Measurements from ENCODE around the gene AHNAK.

Gene AHNAK

GRCh38 chr11:62439785-62440602 lies 106.6 kb downstream of the AHNAK start:
- DNase-seq (ENCODE audit: low read depth in 1 of 2, low spot score in 1 of 2) = no peak

- no peak for DNase-seq (ENCODE audit: low read depth in 1 of 2, low spot score in 1 of 2)
Measured at GRCh38 chr11:62438641-62439040, 108.0 kb downstream of the AHNAK start.

GRCh38 chr11:62437616-62438015 lies 109.0 kb downstream of the AHNAK start:
- no peak for DNase-seq (ENCODE audit: low read depth in 1 of 2, low spot score in 1 of 2)

- no peak for DNase-seq (ENCODE audit: low read depth in 1 of 2, low spot score in 1 of 2)
Measured at GRCh38 chr11:62435846-62436660, 110.6 kb downstream of the AHNAK start.

GRCh38 chr11:62433904-62434276 lies 112.7 kb downstream of the AHNAK start:
- no peak for DNase-seq (ENCODE audit: low read depth in 1 of 2, low spot score in 1 of 2)

- DNase-seq (ENCODE audit: low read depth in 1 of 2, low spot score in 1 of 2) = no peak
Measured at GRCh38 chr11:62433141-62433903, 113.3 kb downstream of the AHNAK start.

- DNase-seq (ENCODE audit: low read depth in 1 of 2, low spot score in 1 of 2) = no peak
Measured at GRCh38 chr11:62432695-62433094, 113.9 kb downstream of the AHNAK start.

- DNase-seq (ENCODE audit: low read depth in 1 of 2, low spot score in 1 of 2) = no peak
Measured at GRCh38 chr11:62431171-62431901, 115.3 kb downstream of the AHNAK start.

GRCh38 chr11:62430425-62430824 lies 116.2 kb downstream of the AHNAK start:
- no peak for DNase-seq (ENCODE audit: low read depth in 1 of 2, low spot score in 1 of 2)

- DNase-seq (ENCODE audit: low read depth in 1 of 2, low spot score in 1 of 2) = no peak
Measured at GRCh38 chr11:62428871-62429560, 117.6 kb downstream of the AHNAK start.

GRCh38 chr11:62427630-62428233 lies 118.9 kb downstream of the AHNAK start:
- no peak for DNase-seq (ENCODE audit: low read depth in 1 of 2, low spot score in 1 of 2)

GRCh38 chr11:62423012-62423411 lies 123.6 kb downstream of the AHNAK start:
- DNase-seq (ENCODE audit: low read depth in 1 of 2, low spot score in 1 of 2) = no peak

- no peak for DNase-seq (ENCODE audit: low read depth in 1 of 2, low spot score in 1 of 2)
Measured at GRCh38 chr11:62421996-62422395, 124.6 kb downstream of the AHNAK start.

- no peak for DNase-seq (ENCODE audit: low read depth in 1 of 2, low spot score in 1 of 2)
Measured at GRCh38 chr11:62420882-62421281, 125.7 kb downstream of the AHNAK start.

- DNase-seq (ENCODE audit: low read depth in 1 of 2, low spot score in 1 of 2) = no peak
Measured at GRCh38 chr11:62419943-62420342, 126.7 kb downstream of the AHNAK start.

GRCh38 chr11:62419314-62419929 lies 127.2 kb downstream of the AHNAK start:
- DNase-seq (ENCODE audit: low read depth in 1 of 2, low spot score in 1 of 2) = no peak

- DNase-seq (ENCODE audit: low read depth in 1 of 2, low spot score in 1 of 2) = no peak
Measured at GRCh38 chr11:62418733-62419132, 127.9 kb downstream of the AHNAK start, which contains the start of gene SCGB1A1. TSS of gene SCGB1A1 (plus strand) at chr11:62419033. CDS start at chr11:62419096, 63 bp downstream.

GRCh38 chr11:62418136-62418535 lies 128.5 kb downstream of the AHNAK start:
- no peak for DNase-seq (ENCODE audit: low read depth in 1 of 2, low spot score in 1 of 2)

GRCh38 chr11:62416596-62416995 lies 130.0 kb downstream of the AHNAK start:
- DNase-seq (ENCODE audit: low read depth in 1 of 2, low spot score in 1 of 2) = no peak

All from activated T-helper 1 cell treated with anti-CD3 and anti-CD28 coated beads, Interleukin-2, amount 50 U/mL, for 16 hours (primary cell).